GM18873 (cell line): ENCODE data around the gene VPS51.
"Not testable (repeated sequence)": the region's sequence is repeated elsewhere in the genome, so short reads cannot be mapped to it uniquely, and the experiment has no call there.

Experiments used
- ATAC-seq: cut with Tn5 transposase; IDR thresholded peaks from one replicate; pipeline ENCODE4 v1.9.1; 2021; ENCODE audit warnings: mild to moderate bottlenecking, moderate library complexity, moderate number of reproducible peaks; ENCODE audit not compliant: unreplicated experiment, low FRiP score

Gene VPS51

GRCh38 chr11:65132238-65132987 is 36.4 kb downstream of the VPS51 start:
- ATAC-seq = peak; percentile 31

- ATAC-seq = no peak
These were observed 37.1 kb downstream of the VPS51 start for GRCh38 chr11:65132988-65133700.

GRCh38 chr11:65133724-65134123 is 37.7 kb downstream of the VPS51 start:
- ATAC-seq = no peak

- ATAC-seq = peak; percentile 38
These were observed 38.4 kb downstream of the VPS51 start, which contains the start of gene SYVN1 for GRCh38 chr11:65134240-65134951. Gene SYVN1, minus strand, starts transcription at chr11:65134519. Its CDS starts 918 bp downstream, at chr11:65133601.

- peak; percentile 62 for ATAC-seq
These were observed 39.1 kb downstream of the VPS51 start for GRCh38 chr11:65134952-65135632.

GRCh38 chr11:65135633-65136145 is 39.7 kb downstream of the VPS51 start:
- no peak for ATAC-seq

- no peak for ATAC-seq
These were observed 40.6 kb downstream of the VPS51 start for GRCh38 chr11:65136515-65137096.

GRCh38 chr11:65141896-65142494 is 46.0 kb downstream of the VPS51 start:
- no peak for ATAC-seq

GRCh38 chr11:65147352-65148075 is 51.5 kb downstream of the VPS51 start:
- no peak for ATAC-seq

GRCh38 chr11:65148657-65149056 is 52.6 kb downstream of the VPS51 start:
- no peak for ATAC-seq

- not testable (repeated sequence) for ATAC-seq
These were observed 54.1 kb downstream of the VPS51 start for GRCh38 chr11:65150131-65150508.

GRCh38 chr11:65150509-65151299 is 54.7 kb downstream of the VPS51 start:
- ATAC-seq = no peak

- no peak for ATAC-seq
These were observed 55.4 kb downstream of the VPS51 start for GRCh38 chr11:65151331-65151899.

- no peak for ATAC-seq
These were observed 56.1 kb downstream of the VPS51 start for GRCh38 chr11:65152122-65152521.

- ATAC-seq = no peak
These were observed 60.2 kb downstream of the VPS51 start for GRCh38 chr11:65156256-65156655.

- ATAC-seq = no peak
These were observed 60.9 kb downstream of the VPS51 start for GRCh38 chr11:65156926-65157325.

GRCh38 chr11:65157336-65157735 is 61.3 kb downstream of the VPS51 start:
- no peak for ATAC-seq

GRCh38 chr11:65159012-65159411 is 63.0 kb downstream of the VPS51 start:
- ATAC-seq = peak; percentile 50
